ENCODE measurements around the gene ANKRD66. TPM values are rescaled to one million over a fixed set of nuclear protein-coding genes. Genes with fewer than 3 reads are reported as not detected.

ANKRD66 gene
- total RNA-seq, 6 experiments from 2014 or later, result not detected

- TF ChIP-seq CTCF (IDR thresholded peaks at IDR 0.05), result no peak
- no peaks in the 10 kb centered on the region for H3K4me1 Mint-ChIP-seq (ENCODE audit: low read depth)
- no peak overlapping the region for H3K27ac Mint-ChIP-seq
- H3K9me3 Mint-ChIP-seq, result peaks cover 10% of the 10 kb centered on the region; the same call in 1 of the 2 replicates
- no peak for DNase-seq
- H3K27me3 Mint-ChIP-seq (ENCODE audit: insufficient read depth), result no peaks in the 10 kb centered on the region; the same call in 1 of the 2 replicates
- H3K36me3 Mint-ChIP-seq (ENCODE audit: low read depth), result no peaks in the 10 kb centered on the region
- H3K4me3 Mint-ChIP-seq, result no peak overlapping the region
These were observed 45.9 kb downstream of the ANKRD66 start for GRCh38 chr6:46792635-46793034.

GRCh38 chr6:46793138-46793537, 46.4 kb downstream of the ANKRD66 start, which contains the start of gene MEP1A:
TSS of gene MEP1A (plus strand) at chr6:46793389. CDS start at chr6:46793399, 10 bp downstream.
- DNase-seq, result no peak
- Mint-ChIP-seq H3K36me3 (ENCODE audit: low read depth) (no peaks in the 10 kb centered on the region), H3K4me1 (ENCODE audit: low read depth) (no peaks in the 10 kb centered on the region), H3K27me3 (ENCODE audit: insufficient read depth) (no peaks in the 10 kb centered on the region; the same call in 1 of the 2 replicates), H3K4me3 (no peak within 1 kb of the TSS), H3K9me3 (peaks cover 10% of the 10 kb centered on the region; the same call in 1 of the 2 replicates), H3K27ac (no peak within 1 kb of the TSS)
- TF ChIP-seq CTCF (IDR thresholded peaks at IDR 0.05), result no peak

- DNase-seq, result no peak
- no peaks in the 10 kb centered on the region; the same call in 1 of the 2 replicates for H3K27me3 Mint-ChIP-seq (ENCODE audit: insufficient read depth)
- H3K4me3 Mint-ChIP-seq, result no peak overlapping the region
- no peaks in the 10 kb centered on the region for H3K4me1 Mint-ChIP-seq (ENCODE audit: low read depth)
- H3K36me3 Mint-ChIP-seq (ENCODE audit: low read depth), result no peaks in the 10 kb centered on the region
- TF ChIP-seq CTCF (IDR thresholded peaks at IDR 0.05), result no peak
- no peak overlapping the region for H3K27ac Mint-ChIP-seq
- peaks cover 10% of the 10 kb centered on the region; the same call in 1 of the 2 replicates for H3K9me3 Mint-ChIP-seq
These were observed 47.3 kb downstream of the ANKRD66 start for GRCh38 chr6:46794068-46794467.

GRCh38 chr6:46795816-46796215, 49.1 kb downstream of the ANKRD66 start:
- H3K27ac Mint-ChIP-seq, result no peak overlapping the region
- H3K36me3 Mint-ChIP-seq (ENCODE audit: low read depth), result no peaks in the 10 kb centered on the region
- TF ChIP-seq CTCF (IDR thresholded peaks at IDR 0.05), result no peak
- peaks cover 10% of the 10 kb centered on the region; the same call in 1 of the 2 replicates for H3K9me3 Mint-ChIP-seq
- H3K4me1 Mint-ChIP-seq (ENCODE audit: low read depth), result no peaks in the 10 kb centered on the region
- no peak for DNase-seq
- no peaks in the 10 kb centered on the region; the same call in 1 of the 2 replicates for H3K27me3 Mint-ChIP-seq (ENCODE audit: insufficient read depth)
- no peak overlapping the region for H3K4me3 Mint-ChIP-seq

GRCh38 chr6:46796848-46797580, 50.3 kb downstream of the ANKRD66 start:
- H3K36me3 Mint-ChIP-seq (ENCODE audit: low read depth), result no peaks in the 10 kb centered on the region
- no peak for DNase-seq
- H3K27me3 Mint-ChIP-seq (ENCODE audit: insufficient read depth), result no peaks in the 10 kb centered on the region; the same call in 1 of the 2 replicates

More at GRCh38 chr6:46796848-46797580, 50.3 kb downstream of the ANKRD66 start:
- TF ChIP-seq CTCF (IDR thresholded peaks at IDR 0.05), result no peak
- Mint-ChIP-seq H3K27ac (no peak overlapping the region), H3K4me1 (ENCODE audit: low read depth) (no peaks in the 10 kb centered on the region), H3K9me3 (peaks cover 10% of the 10 kb centered on the region; the same call in 1 of the 2 replicates), H3K4me3 (no peak overlapping the region)
